H9 (cell line): ENCODE data around the gene ADIG. TPM values are rescaled to one million over a fixed set of nuclear protein-coding genes. Genes with fewer than 3 reads are reported as not detected.

Experiments used
- DNase-seq: peaks from one replicate; pipeline ENCODE4 v3.0.0-alpha.2; 2017
- H2AFZ ChIP-seq: one replicate; pipeline ENCODE4 v1.6.1; 2013; ENCODE audit warnings: mild to moderate bottlenecking, low read length, control low read depth, moderate library complexity
- H2AK5ac ChIP-seq: 2 replicates; pipeline ENCODE4 v1.6.1; 2013; ENCODE audit warnings: low read length, control low read depth, mixed read lengths; ENCODE audit not compliant: insufficient read length
- H2BK120ac ChIP-seq: one replicate; pipeline ENCODE4 v1.6.1; 2013; ENCODE audit warnings: low read depth, mild to moderate bottlenecking, low read length, control low read depth, inconsistent platforms; ENCODE audit not compliant: poor library complexity, severe bottlenecking
- H2BK12ac ChIP-seq: 2 replicates; pipeline ENCODE4 v1.6.1; 2013; ENCODE audit warnings: low read length, control low read depth, mixed read lengths, low read depth; ENCODE audit not compliant: insufficient read length
- H2BK15ac ChIP-seq: 2 replicates; pipeline ENCODE4 v1.6.1; 2013; ENCODE audit warnings: low read depth, low read length, control low read depth
- H2BK20ac ChIP-seq: one replicate; pipeline ENCODE4 v1.6.1; 2013; ENCODE audit warnings: low read depth, mild to moderate bottlenecking, low read length, control low read depth, inconsistent platforms; ENCODE audit not compliant: poor library complexity, severe bottlenecking
- H2BK5ac ChIP-seq: 2 replicates; pipeline ENCODE4 v1.6.1; 2013; ENCODE audit warnings: low read length, control low read depth, mixed read lengths; ENCODE audit not compliant: insufficient read length
- H3K14ac ChIP-seq: 2 replicates; pipeline ENCODE4 v1.6.1; 2013; ENCODE audit warnings: low read length, control low read depth; ENCODE audit not compliant: insufficient read depth
- H3K18ac ChIP-seq: 2 replicates; pipeline ENCODE4 v1.6.1; 2013; ENCODE audit warnings: low read depth, mild to moderate bottlenecking, mixed read lengths, low read length, control low read depth; ENCODE audit not compliant: insufficient read length
- H3K23ac ChIP-seq: 2 replicates; pipeline ENCODE4 v1.6.1; 2013; ENCODE audit warnings: low read length, control low read depth, mixed read lengths, low read depth; ENCODE audit not compliant: insufficient read length
- H3K23me2 ChIP-seq: 2 replicates; pipeline ENCODE4 v1.6.1; 2013; ENCODE audit warnings: low read depth, mild to moderate bottlenecking, mixed read lengths, low read length, control low read depth; ENCODE audit not compliant: insufficient read length, poor library complexity, severe bottlenecking
- H3K27ac ChIP-seq: 2 replicates; pipeline ENCODE4 v1.5.1; 2013; ENCODE audit warnings: low read length, control low read depth, mixed read lengths, low read depth; ENCODE audit not compliant: insufficient read length
- H3K27me3 ChIP-seq: 2 replicates; pipeline ENCODE4 v1.6.1; 2013; ENCODE audit warnings: low read length, control low read depth, inconsistent platforms; ENCODE audit not compliant: insufficient read depth
- H3K4ac ChIP-seq: 2 replicates; pipeline ENCODE4 v1.6.1; 2013; ENCODE audit warnings: low read depth, mild to moderate bottlenecking, control low read depth, inconsistent platforms, low read length, moderate library complexity
- H3K4me1 ChIP-seq: 2 replicates; pipeline ENCODE4 v1.6.1; 2013; ENCODE audit warnings: low read length, control low read depth, inconsistent platforms; ENCODE audit not compliant: insufficient read depth
- H3K4me2 ChIP-seq: 2 replicates; pipeline ENCODE4 v1.6.1; 2013; ENCODE audit warnings: low read length, control low read depth, mixed read lengths; ENCODE audit not compliant: insufficient read length, insufficient read depth
- H3K56ac ChIP-seq: 2 replicates; pipeline ENCODE4 v1.6.1; 2013; ENCODE audit warnings: low read depth, mild to moderate bottlenecking, mixed read lengths, low read length, control low read depth; ENCODE audit not compliant: insufficient read length
- H3K79me1 ChIP-seq: 2 replicates; pipeline ENCODE4 v1.6.1; 2013; ENCODE audit warnings: low read depth, mild to moderate bottlenecking, moderate library complexity, low read length, control low read depth, inconsistent platforms; ENCODE audit not compliant: insufficient read depth, poor library complexity, severe bottlenecking
- H3K79me2 ChIP-seq: 2 replicates; pipeline ENCODE4 v1.6.1; 2013; ENCODE audit warnings: low read length, control low read depth, inconsistent platforms; ENCODE audit not compliant: insufficient read depth
- H3K9ac ChIP-seq: 2 replicates; pipeline ENCODE4 v1.6.1; 2013; ENCODE audit warnings: low read length, control low read depth, mixed read lengths; ENCODE audit not compliant: insufficient read length; ENCODE audit errors: extremely low read depth
- H3K9me3 ChIP-seq: one replicate; pipeline ENCODE4 v1.6.1; 2013; ENCODE audit warnings: low read depth, low read length, inconsistent platforms; ENCODE audit not compliant: control insufficient read depth
- H3T11ph ChIP-seq: one replicate; pipeline ENCODE4 v1.6.1; 2013; ENCODE audit warnings: mild to moderate bottlenecking, low read length, control low read depth, inconsistent platforms
- H4K20me1 ChIP-seq: one replicate; pipeline ENCODE4 v1.6.1; 2013; ENCODE audit not compliant: control insufficient read depth, insufficient read length, insufficient read depth
- H4K5ac ChIP-seq: 2 replicates; pipeline ENCODE4 v1.6.1; 2013; ENCODE audit warnings: low read depth, mild to moderate bottlenecking, mixed read lengths, low read length, control low read depth; ENCODE audit not compliant: insufficient read length
- H4K8ac ChIP-seq: replicated peaks from 2 replicates; pipeline ENCODE4 v1.6.1; 2013; ENCODE audit warnings: low read length, control low read depth, mixed read lengths, low read depth; ENCODE audit not compliant: insufficient read length
- H4K91ac ChIP-seq: 2 replicates; pipeline ENCODE4 v1.6.1; 2013; ENCODE audit warnings: low read depth, mild to moderate bottlenecking, moderate library complexity, mixed read lengths, low read length, control low read depth; ENCODE audit not compliant: insufficient read length
- H3K27ac Mint-ChIP-seq, 3 experiments: 2 replicates in 2 of 3; 3 replicates in 1 of 3; pipeline ENCODE4 v1.8.0; 2020 to 2021; ENCODE audit warnings: mixed read lengths in 3 of 3, mild to moderate bottlenecking in 1 of 3, moderate library complexity in 1 of 3
- H3K27me3 Mint-ChIP-seq: 2 replicates; pipeline ENCODE4 v1.8.0; 2021; ENCODE audit warnings: low read depth, mild to moderate bottlenecking, moderate library complexity, mixed read lengths
- H3K36me3 Mint-ChIP-seq, 3 experiments: 2 replicates in 2 of 3; 3 replicates in 1 of 3; pipeline ENCODE4 v1.8.0; 2020 to 2021; ENCODE audit warnings: low read depth in 3 of 3, mixed read lengths in 3 of 3; ENCODE audit not compliant: insufficient read depth in 1 of 3
- H3K4me1 Mint-ChIP-seq, 2 experiments: 2 replicates each; pipeline ENCODE4 v1.8.0; 2020; ENCODE audit warnings: mixed read lengths in 2 of 2
- H3K4me3 Mint-ChIP-seq, 2 experiments: 2 replicates in 1 of 2; 3 replicates in 1 of 2; pipeline ENCODE4 v1.8.0; 2020 to 2021; ENCODE audit warnings: mild to moderate bottlenecking in 2 of 2, mixed read lengths in 2 of 2, moderate library complexity in 1 of 2
- H3K9me3 Mint-ChIP-seq, 2 experiments: 2 replicates in 1 of 2; 3 replicates in 1 of 2; pipeline ENCODE4 v1.8.0; 2020; ENCODE audit warnings: mild to moderate bottlenecking in 2 of 2, mixed read lengths in 2 of 2, moderate library complexity in 1 of 2
- WGBS: extraction: QIAGEN DNeasy Blood & Tissue Kit; methylation state at CpG from one replicate; pipeline ENCODE4 v1.1.7; 2013; ENCODE audit warnings: missing lambda C conversion rate, low lambda C conversion rate, mixed read lengths; ENCODE audit not compliant: insufficient read length; ENCODE audit errors: extremely low coverage; 5-methylcytosine and 5-hydroxymethylcytosine counted together
- total RNA-seq: library from RNA; stranded (reverse); gene quantifications from 2 replicates; pipeline ENCODE4 v1.2.1, GENCODE V29; 2021
- TF ChIP-seq, protein P1 (sequence below): fragments of 200-600 bp; sonication (generic); conservative IDR thresholded peaks from 3 replicates; pipeline ENCODE4 v1.8.0; 2021; ENCODE audit warnings: antibody characterized with exemption, mild to moderate bottlenecking

ADIG gene
- total RNA-seq, 1 experiment from 2014 or later: not detected

DNA sequence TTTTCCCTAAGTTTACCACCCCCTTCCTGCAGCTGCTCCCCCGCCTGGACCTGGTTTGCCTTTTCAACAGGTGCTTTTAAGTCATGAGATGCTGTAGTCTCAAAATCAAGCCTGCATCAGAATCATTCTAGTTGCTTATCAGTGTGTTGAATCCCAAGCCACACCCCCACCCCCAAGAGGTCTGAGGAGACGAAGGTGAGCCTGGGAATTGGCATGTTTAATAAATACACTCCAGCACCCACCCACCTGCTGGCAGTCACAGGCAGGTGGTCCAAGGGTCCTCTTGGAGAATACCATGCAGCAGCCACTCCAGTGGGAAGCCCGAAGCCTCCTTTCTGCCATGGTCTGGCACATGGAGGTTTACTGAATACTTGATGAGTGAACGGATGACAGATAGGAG is 1.1 kb upstream of the ADIG start:
- Histone ChIP-seq H4K5ac (no peak overlapping the region), H3K14ac (no peak overlapping the region), H2BK120ac (no peak overlapping the region), H2BK20ac (no peak overlapping the region), H3K79me1 (no peaks in the 10 kb centered on the region), H4K20me1 (no peaks in the 10 kb centered on the region), H2BK5ac (no peak overlapping the region), H2BK15ac (no peak overlapping the region), H3K9me3 (no peaks in the 10 kb centered on the region), H3K9ac (no peak overlapping the region), H3T11ph (no peak overlapping the region), H3K56ac (no peak overlapping the region), H3K18ac (no peak overlapping the region), H2BK12ac (no peak overlapping the region), H4K91ac (no peak overlapping the region), H3K79me2 (no peaks in the 10 kb centered on the region), H3K4me1 (no peaks in the 10 kb centered on the region), H3K23me2 (no peaks in the 10 kb centered on the region), H3K27ac (no peak overlapping the region), H3K27me3 (no peaks in the 10 kb centered on the region), H2AK5ac (no peak overlapping the region), H3K4ac (no peak overlapping the region), H3K23ac (no peak overlapping the region), H2AFZ (no peak overlapping the region), H4K8ac (no peak overlapping the region), H3K4me2 (no peak overlapping the region)
- DNase-seq: no peak
- H3K4me1 Mint-ChIP-seq: peaks cover 32 to 41% of the 10 kb centered on the region in 2 experiments
- TF ChIP-seq, protein P1, sequence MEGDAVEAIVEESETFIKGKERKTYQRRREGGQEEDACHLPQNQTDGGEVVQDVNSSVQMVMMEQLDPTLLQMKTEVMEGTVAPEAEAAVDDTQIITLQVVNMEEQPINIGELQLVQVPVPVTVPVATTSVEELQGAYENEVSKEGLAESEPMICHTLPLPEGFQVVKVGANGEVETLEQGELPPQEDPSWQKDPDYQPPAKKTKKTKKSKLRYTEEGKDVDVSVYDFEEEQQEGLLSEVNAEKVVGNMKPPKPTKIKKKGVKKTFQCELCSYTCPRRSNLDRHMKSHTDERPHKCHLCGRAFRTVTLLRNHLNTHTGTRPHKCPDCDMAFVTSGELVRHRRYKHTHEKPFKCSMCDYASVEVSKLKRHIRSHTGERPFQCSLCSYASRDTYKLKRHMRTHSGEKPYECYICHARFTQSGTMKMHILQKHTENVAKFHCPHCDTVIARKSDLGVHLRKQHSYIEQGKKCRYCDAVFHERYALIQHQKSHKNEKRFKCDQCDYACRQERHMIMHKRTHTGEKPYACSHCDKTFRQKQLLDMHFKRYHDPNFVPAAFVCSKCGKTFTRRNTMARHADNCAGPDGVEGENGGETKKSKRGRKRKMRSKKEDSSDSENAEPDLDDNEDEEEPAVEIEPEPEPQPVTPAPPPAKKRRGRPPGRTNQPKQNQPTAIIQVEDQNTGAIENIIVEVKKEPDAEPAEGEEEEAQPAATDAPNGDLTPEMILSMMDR: no peak
- H3K9me3 Mint-ChIP-seq: no peaks in the 10 kb centered on the region
- WGBS: no CpG with 5 or more reads among the region's 4 CpGs
- peaks cover 0 to 10% (median 6%) of the 10 kb centered on the region in 3 experiments; a peak in 4 of 7 replicates for H3K36me3 Mint-ChIP-seq
- H3K27ac Mint-ChIP-seq: peak overlapping the region in 2 of 3 experiments; percentile 18 to 34; a peak in 2 of 7 replicates
- H3K4me3 Mint-ChIP-seq: no peak overlapping the region
- H3K27me3 Mint-ChIP-seq: peaks cover 1% of the 10 kb centered on the region; the same call in 1 of the 2 replicates
